ENCODE results near the gene GRB14.

- no peak for TF ChIP-seq POLR2AphosphoS5 (IDR thresholded peaks at IDR 0.05; ENCODE audit: low read depth, low read length)
- no peak for TF ChIP-seq TAF1 (IDR thresholded peaks at IDR 0.05; ENCODE audit: borderline replicate concordance, low read depth, low read length)
These were observed 21.0 kb upstream of the GRB14 start for GRCh38 chr2:164642268-164642667.

Measured in GM12892 (cell line).